H1 (cell line): Measurements from ENCODE around the gene ATP11C. TPM values are rescaled to one million over a fixed set of nuclear protein-coding genes. Genes with fewer than 3 reads are reported as not detected.
A peak's percentile ranks its signal among the peaks of the same experiment; 100 is the strongest.

Experiments used
- CTCF ChIA-PET: fragments of 300-600 bp; sonication (Branson Sonifier 250); formaldehyde crosslinking; loops from one replicate; lab custom pipeline; 2021; ENCODE audit not compliant: partially characterized antibody; lab: Charles Lee
- POLR2A ChIA-PET: fragments of 300-600 bp; sonication (Branson Sonifier 250); formaldehyde crosslinking; loops from one replicate; lab custom pipeline; 2021; ENCODE audit warnings: inconsistent platforms; ENCODE audit not compliant: partially characterized antibody; lab: Charles Lee
- DNase-seq, 2 experiments: peaks; one replicate each; pipeline versions ENCODE4 v3.0.0 to v3.0.0-alpha.2; 2010 to 2022; ENCODE audit warnings: low spot score in 2 of 2, low read depth in 1 of 2, mixed read lengths in 1 of 2
- FAIRE-seq: peaks from 2 replicates; lab custom pipeline; 2011; peaks lifted over from hg19 to GRCh38; lab: Jason Lieb, UNC
- H2AFZ ChIP-seq: 2 replicates; pipeline ENCODE4 v1.8.1; 2012; ENCODE audit warnings: low read length, inconsistent platforms
- H2AK5ac ChIP-seq: 2 replicates; pipeline ENCODE4 v1.6.1; 2013; ENCODE audit warnings: low read depth, low read length
- H2BK120ac ChIP-seq: replicated peaks from 2 replicates; pipeline ENCODE3; 2013; ENCODE audit warnings: low read depth, low read length, inconsistent platforms
- H2BK12ac ChIP-seq: 2 replicates; pipeline ENCODE4 v1.6.1; 2013; ENCODE audit warnings: low read depth, low read length
- H2BK15ac ChIP-seq: 2 replicates; pipeline ENCODE4 v1.6.1; 2013; ENCODE audit warnings: low read length
- H2BK20ac ChIP-seq: 2 replicates; pipeline ENCODE4 v1.6.1; 2013; ENCODE audit warnings: low read length
- H2BK5ac ChIP-seq: 2 replicates; pipeline ENCODE4 v1.6.1; 2013; ENCODE audit warnings: low read depth, low read length
- H3K14ac ChIP-seq: 2 replicates; pipeline ENCODE4 v1.6.1; 2013; ENCODE audit warnings: inconsistent platforms; ENCODE audit not compliant: insufficient read length
- H3K18ac ChIP-seq: 2 replicates; pipeline ENCODE4 v1.6.1; 2013; ENCODE audit warnings: low read length; ENCODE audit errors: extremely low read depth
- H3K23ac ChIP-seq: 2 replicates; pipeline ENCODE4 v1.6.1; 2013; ENCODE audit warnings: inconsistent platforms; ENCODE audit not compliant: insufficient read length
- H3K23me2 ChIP-seq: 2 replicates; pipeline ENCODE4 v1.6.1; 2013; ENCODE audit warnings: low read depth, low read length
- H3K27ac ChIP-seq: 2 replicates; pipeline ENCODE4 v1.6.1; 2011; ENCODE audit warnings: low read depth, low read length, inconsistent platforms
- H3K27me3 ChIP-seq, 4 experiments: replicated peaks in 1 of 4; 1 replicate in 1 of 4; 2 replicates in 3 of 4; pipeline versions ENCODE4 v1.6.1 to v1.8.1; 2011 to 2013; ENCODE audit warnings: low read length in 3 of 4, mild to moderate bottlenecking in 3 of 4, inconsistent platforms in 2 of 4, mixed read lengths in 2 of 4, moderate library complexity in 1 of 4; ENCODE audit not compliant: control insufficient read depth in 3 of 4, insufficient read depth in 3 of 4; ENCODE audit errors: extremely low read depth in 1 of 4
- H3K36me3 ChIP-seq, 4 experiments: 2 replicates each; pipeline versions ENCODE4 v1.6.1 to v1.8.1; 2011 to 2013; ENCODE audit warnings: mild to moderate bottlenecking in 4 of 4, low read length in 3 of 4, moderate library complexity in 2 of 4, control low read depth in 1 of 4, inconsistent platforms in 1 of 4; ENCODE audit not compliant: insufficient read depth in 4 of 4, control insufficient read depth in 2 of 4
- H3K4ac ChIP-seq: replicated peaks from 2 replicates; pipeline ENCODE3; 2013; ENCODE audit warnings: low read length, low read depth, mixed read lengths, inconsistent platforms; ENCODE audit not compliant: insufficient read length
- H3K4me1 ChIP-seq, 4 experiments: replicated peaks in 1 of 4; 1 replicate in 1 of 4; 2 replicates in 3 of 4; pipeline versions ENCODE4 v1.6.1 to v1.8.1; 2011 to 2013; ENCODE audit warnings: low read length in 3 of 4, inconsistent platforms in 2 of 4, mixed read lengths in 1 of 4; ENCODE audit not compliant: insufficient read depth in 4 of 4, control insufficient read depth in 3 of 4
- H3K4me2 ChIP-seq, 2 experiments: 2 replicates each; pipeline versions ENCODE4 v1.6.1 to v1.8.1; 2011 to 2013; ENCODE audit warnings: low read depth in 2 of 2, low read length in 2 of 2, control low read depth in 1 of 2, inconsistent platforms in 1 of 2, mild to moderate bottlenecking in 1 of 2; ENCODE audit not compliant: insufficient read depth in 1 of 2
- H3K4me3 ChIP-seq, 4 experiments: fragments of 200-600, 300-600 bp in 1 of 4; sonication (generic), shearing (Covaris generic), sonication (Bioruptor Twin) in 1 of 4; 2 replicates each; pipeline versions ENCODE4 v1.5.1 to v1.8.1; 2011 to 2016; ENCODE audit warnings: low read length in 4 of 4, low read depth in 3 of 4, control low read depth in 2 of 4, inconsistent platforms in 2 of 4, mild to moderate bottlenecking in 2 of 4, mixed read lengths in 1 of 4, moderate library complexity in 1 of 4; ENCODE audit not compliant: insufficient read depth in 2 of 4; ENCODE audit errors: extremely low read depth in 1 of 4
- H3K56ac ChIP-seq: replicated peaks from 2 replicates; pipeline ENCODE3; 2013; ENCODE audit warnings: low read depth, mild to moderate bottlenecking, mixed read lengths, low read length, inconsistent platforms; ENCODE audit not compliant: insufficient read length
- H3K79me1 ChIP-seq: 2 replicates; pipeline ENCODE4 v1.6.1; 2013; ENCODE audit warnings: low read depth, low read length, control low read depth
- H3K79me2 ChIP-seq, 2 experiments: 2 replicates each; pipeline versions ENCODE4 v1.6.1 to v1.8.1; 2012 to 2013; ENCODE audit warnings: low read length in 2 of 2, mild to moderate bottlenecking in 2 of 2, inconsistent platforms in 1 of 2; ENCODE audit not compliant: insufficient read depth in 2 of 2, control insufficient read depth in 1 of 2
- H3K9ac ChIP-seq, 4 experiments: replicated peaks in 1 of 4; 1 replicate in 1 of 4; 2 replicates in 3 of 4; pipeline versions ENCODE4 v1.6.1 to v1.8.1; 2011 to 2013; ENCODE audit warnings: low read depth in 3 of 4, low read length in 3 of 4, control low read depth in 2 of 4, mild to moderate bottlenecking in 2 of 4, moderate library complexity in 2 of 4, inconsistent platforms in 1 of 4; ENCODE audit errors: extremely low read depth in 1 of 4
- H3K9me3 ChIP-seq, 2 experiments: 2 replicates each; pipeline versions ENCODE4 v1.6.1 to v1.8.1; 2012 to 2013; ENCODE audit warnings: mild to moderate bottlenecking in 2 of 2, moderate library complexity in 2 of 2, control low read depth in 1 of 2, inconsistent platforms in 1 of 2, low read depth in 1 of 2, low read length in 1 of 2, mixed read lengths in 1 of 2; ENCODE audit not compliant: insufficient read depth in 2 of 2
- H4K20me1 ChIP-seq, 2 experiments: replicated peaks in 1 of 2; 2 replicates each; pipeline versions ENCODE3 to v1.8.1; 2011 to 2013; ENCODE audit warnings: inconsistent platforms in 2 of 2, low read length in 2 of 2, mild to moderate bottlenecking in 1 of 2; ENCODE audit not compliant: insufficient read depth in 2 of 2, control insufficient read depth in 1 of 2
- H4K5ac ChIP-seq: 2 replicates; pipeline ENCODE4 v1.6.1; 2013; ENCODE audit warnings: low read length, low read depth, mixed read lengths, inconsistent platforms; ENCODE audit not compliant: insufficient read length
- H4K8ac ChIP-seq: 2 replicates; pipeline ENCODE4 v1.8.0; 2013; ENCODE audit warnings: mild to moderate bottlenecking, moderate library complexity, low read length, inconsistent platforms; ENCODE audit not compliant: insufficient read depth; ENCODE audit errors: extremely low read depth
- H4K91ac ChIP-seq: replicated peaks from 2 replicates; pipeline ENCODE3; 2013; ENCODE audit warnings: low read length, mixed read lengths, inconsistent platforms; ENCODE audit not compliant: insufficient read length
- KDM5A ChIP-seq: fragments of 200-600 bp; IDR thresholded peaks from 2 replicates; pipeline ENCODE4 v1.7.1; 2012; ENCODE audit warnings: mild to moderate bottlenecking, low read length, inconsistent platforms, mixed read lengths
- MAFK ChIP-seq: IDR thresholded peaks from 2 replicates; pipeline ENCODE4 v1.6.1; 2012; ENCODE audit warnings: low read depth, mild to moderate bottlenecking, improper control_type of control experiment, low read length
- WGBS, 2 experiments: shearing (Covaris generic) in 1 of 2; methylation state at CpG; one replicate each; pipeline versions ENCODE4 v1.1.6 to v1.1.7; 2013 to 2015; ENCODE audit warnings: low lambda C conversion rate in 2 of 2, mixed read lengths in 2 of 2, inconsistent platforms in 1 of 2, low coverage in 1 of 2, missing lambda C conversion rate in 1 of 2; ENCODE audit not compliant: insufficient replicate concordance in 2 of 2, insufficient coverage in 1 of 2, insufficient read length in 1 of 2; ENCODE audit errors: extremely low coverage in 1 of 2, missing lambda C conversion rate in 1 of 2; 5-methylcytosine and 5-hydroxymethylcytosine counted together
- polyA plus RNA-seq, 7 experiments: library from polyadenylated mRNA; depleted of rRNA in 3 of 7; stranded (reverse) in 5 of 7; unstranded in 2 of 7; fragments of >200 nt in 5 of 7; fragments of 200-250 nt in 2 of 7; gene quantifications; 1 replicate in 5 of 7; 2 replicates in 1 of 7; 4 replicates in 1 of 7; pipeline versions ENCODE4 v1.2.1 to v1.2.3, GENCODE V29; 2011 to 2013; ENCODE audit warnings: missing spikeins in 2 of 7, mixed read lengths in 2 of 7
- total RNA-seq: library from RNA; stranded (reverse); fragmentation: NEBNext Ultra II Directional; extraction: Animal tissue kit (Norgen Biotek cat#: 25700); gene quantifications from 2 replicates; pipeline ENCODE4 v1.2.1, GENCODE V29; 2021

Gene ATP11C
- total and polyA plus RNA-seq, 2 of the 8 experiments (the other 6 are each of a cell fraction or from before 2014, with no cell fraction given): 14.7 to 52.1 TPM

DNA sequence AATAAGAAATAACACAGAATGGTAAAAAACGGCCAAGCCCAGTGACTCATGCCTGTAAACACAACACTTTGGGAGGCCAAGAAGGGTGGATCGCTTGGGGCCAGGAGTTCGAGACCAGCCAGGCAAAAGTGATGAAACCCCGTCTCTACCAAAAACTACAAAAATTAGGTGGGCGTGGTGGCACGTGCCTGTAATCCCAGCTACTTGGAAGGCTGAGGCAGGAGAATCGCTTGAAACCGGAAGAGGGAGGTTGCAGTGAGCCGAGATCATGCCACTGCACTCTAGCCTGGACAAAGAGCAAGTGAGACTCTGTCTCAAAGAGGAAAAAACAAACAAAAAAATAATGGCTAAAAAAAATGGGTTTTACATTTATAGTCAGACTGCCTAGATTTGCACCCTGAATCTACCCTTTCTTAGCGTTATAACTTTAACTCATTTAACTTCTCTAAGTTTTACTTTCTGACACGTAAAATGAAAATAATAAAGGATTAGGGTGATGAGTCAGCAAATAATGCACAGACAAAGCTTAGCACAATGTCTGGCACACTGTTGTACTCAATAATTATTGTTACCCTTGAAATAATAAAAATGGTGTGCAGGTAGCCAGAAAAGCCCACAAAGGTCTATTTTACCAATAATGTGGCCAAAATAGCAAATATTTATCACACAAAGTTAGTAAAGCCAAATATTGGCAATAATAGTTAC, 55.0 kb downstream of the ATP11C start:
- no peak for DNase-seq
- Histone ChIP-seq H3K4me1 (peaks cover 0 to 4% (median 2%) of the 10 kb centered on the region in 4 experiments; a peak in 3 of 7 replicates), H3K4ac (no peak overlapping the region), H3K9ac (no peak overlapping the region), H3K18ac (no peak overlapping the region; the same call in 1 of the 2 replicates), H3K14ac (no peak overlapping the region), H3K9me3 (no peaks in the 10 kb centered on the region), H3K27me3 (no peaks in the 10 kb centered on the region), H3K56ac (no peak overlapping the region), H2BK20ac (no peak overlapping the region), H2BK12ac (no peak overlapping the region), H4K5ac (no peak overlapping the region), H3K23me2 (no peaks in the 10 kb centered on the region), H3K23ac (no peak overlapping the region), H3K79me1 (no peaks in the 10 kb centered on the region; the same call in 1 of the 2 replicates), H3K79me2 (peaks cover 0 to 51% of the 10 kb centered on the region in 2 experiments; a peak in 2 of 4 replicates), H2BK15ac (no peak overlapping the region), H3K4me2 (no peak overlapping the region), H2AK5ac (no peak overlapping the region), H3K36me3 (no peaks in the 10 kb centered on the region), H3K27ac (no peak overlapping the region), H4K8ac (no peak overlapping the region), H4K20me1 (peaks cover 0 to 3% of the 10 kb centered on the region in 2 experiments), H3K4me3 (no peak overlapping the region), H2BK120ac (no peak overlapping the region), H2AFZ (no peak overlapping the region), H4K91ac (no peak overlapping the region), H2BK5ac (no peak overlapping the region)
- 90% methylated on average over 10 of the region's 11 CpGs; no CpG with 5 or more reads in 1 of the 2 experiments for WGBS, 2 experiments
- FAIRE-seq: no peak
- CTCF ChIA-PET: no interaction called here
- POLR2A ChIA-PET: interaction anchor here (0.7 kb wide), 1 partner anchor 1102 kb away, joined by 3 read pairs; no protein-coding TSS in a partner anchor
- peak; percentile 81 for TF ChIP-seq MAFK
- TF ChIP-seq KDM5A: no peak
